ENCODE data around the gene SPTAN1.

SPTAN1 gene

DNA sequence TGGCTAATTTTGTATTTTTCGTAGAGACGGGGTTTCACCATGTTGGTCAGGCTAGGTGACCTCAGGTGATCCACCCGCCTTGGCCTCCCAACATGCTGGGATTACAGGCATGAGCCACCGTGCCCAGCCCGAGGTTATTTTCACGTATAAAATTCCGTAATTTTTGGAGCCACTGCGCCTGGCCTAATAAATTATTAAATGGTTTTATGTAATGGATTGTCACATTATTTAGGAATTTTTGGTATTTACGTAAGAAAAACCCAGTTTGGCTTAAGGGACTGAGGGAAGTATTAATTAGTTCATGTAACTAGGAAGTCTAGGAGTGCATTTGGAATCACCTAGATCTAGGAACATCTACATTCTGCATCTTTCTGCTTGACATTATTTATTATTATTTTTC is 39.6 kb upstream of the SPTAN1 start:
- Mint-ChIP-seq H3K9me3 (peaks cover under 1% of the 10 kb centered on the region), H3K36me3 (ENCODE audit: low read depth) (peaks cover 66% of the 10 kb centered on the region), H3K4me1 (no peaks in the 10 kb centered on the region), H3K4me3 (no peak overlapping the region), H3K27me3 (ENCODE audit: low read depth, poor library complexity) (no peaks in the 10 kb centered on the region), H3K27ac (no peak overlapping the region)
- no peak for DNase-seq
- TF ChIP-seq, protein P1, sequence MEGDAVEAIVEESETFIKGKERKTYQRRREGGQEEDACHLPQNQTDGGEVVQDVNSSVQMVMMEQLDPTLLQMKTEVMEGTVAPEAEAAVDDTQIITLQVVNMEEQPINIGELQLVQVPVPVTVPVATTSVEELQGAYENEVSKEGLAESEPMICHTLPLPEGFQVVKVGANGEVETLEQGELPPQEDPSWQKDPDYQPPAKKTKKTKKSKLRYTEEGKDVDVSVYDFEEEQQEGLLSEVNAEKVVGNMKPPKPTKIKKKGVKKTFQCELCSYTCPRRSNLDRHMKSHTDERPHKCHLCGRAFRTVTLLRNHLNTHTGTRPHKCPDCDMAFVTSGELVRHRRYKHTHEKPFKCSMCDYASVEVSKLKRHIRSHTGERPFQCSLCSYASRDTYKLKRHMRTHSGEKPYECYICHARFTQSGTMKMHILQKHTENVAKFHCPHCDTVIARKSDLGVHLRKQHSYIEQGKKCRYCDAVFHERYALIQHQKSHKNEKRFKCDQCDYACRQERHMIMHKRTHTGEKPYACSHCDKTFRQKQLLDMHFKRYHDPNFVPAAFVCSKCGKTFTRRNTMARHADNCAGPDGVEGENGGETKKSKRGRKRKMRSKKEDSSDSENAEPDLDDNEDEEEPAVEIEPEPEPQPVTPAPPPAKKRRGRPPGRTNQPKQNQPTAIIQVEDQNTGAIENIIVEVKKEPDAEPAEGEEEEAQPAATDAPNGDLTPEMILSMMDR (IDR thresholded peaks at IDR 0.05): no peak

DNA sequence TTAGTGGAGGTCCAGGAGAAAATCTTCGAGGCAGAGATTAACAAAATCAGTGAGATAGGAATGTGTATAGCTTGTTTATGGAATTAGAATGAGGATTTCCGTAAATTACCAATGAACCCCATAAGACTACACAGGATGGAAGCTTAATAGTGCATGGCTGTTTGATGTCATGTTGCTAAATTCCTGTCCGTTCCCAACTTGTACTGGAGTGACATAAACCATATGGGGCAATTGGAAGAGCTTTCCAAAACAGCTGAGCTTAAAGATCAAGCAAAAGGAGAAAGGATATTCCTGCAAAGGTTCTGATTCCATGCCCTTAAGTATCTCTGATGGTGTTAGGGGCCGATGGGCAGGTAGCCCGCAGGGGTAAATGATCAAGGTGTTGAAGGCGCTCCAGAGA is 30.4 kb upstream of the SPTAN1 start:
- Mint-ChIP-seq H3K4me1 (peaks cover 20% of the 10 kb centered on the region), H3K27ac (no peak overlapping the region), H3K36me3 (ENCODE audit: low read depth) (peaks cover 76% of the 10 kb centered on the region), H3K4me3 (no peak overlapping the region), H3K9me3 (peaks cover 12% of the 10 kb centered on the region), H3K27me3 (ENCODE audit: low read depth, poor library complexity) (no peaks in the 10 kb centered on the region)
- TF ChIP-seq, protein P1 (IDR thresholded peaks at IDR 0.05): no peak
- DNase-seq: no peak

DNA sequence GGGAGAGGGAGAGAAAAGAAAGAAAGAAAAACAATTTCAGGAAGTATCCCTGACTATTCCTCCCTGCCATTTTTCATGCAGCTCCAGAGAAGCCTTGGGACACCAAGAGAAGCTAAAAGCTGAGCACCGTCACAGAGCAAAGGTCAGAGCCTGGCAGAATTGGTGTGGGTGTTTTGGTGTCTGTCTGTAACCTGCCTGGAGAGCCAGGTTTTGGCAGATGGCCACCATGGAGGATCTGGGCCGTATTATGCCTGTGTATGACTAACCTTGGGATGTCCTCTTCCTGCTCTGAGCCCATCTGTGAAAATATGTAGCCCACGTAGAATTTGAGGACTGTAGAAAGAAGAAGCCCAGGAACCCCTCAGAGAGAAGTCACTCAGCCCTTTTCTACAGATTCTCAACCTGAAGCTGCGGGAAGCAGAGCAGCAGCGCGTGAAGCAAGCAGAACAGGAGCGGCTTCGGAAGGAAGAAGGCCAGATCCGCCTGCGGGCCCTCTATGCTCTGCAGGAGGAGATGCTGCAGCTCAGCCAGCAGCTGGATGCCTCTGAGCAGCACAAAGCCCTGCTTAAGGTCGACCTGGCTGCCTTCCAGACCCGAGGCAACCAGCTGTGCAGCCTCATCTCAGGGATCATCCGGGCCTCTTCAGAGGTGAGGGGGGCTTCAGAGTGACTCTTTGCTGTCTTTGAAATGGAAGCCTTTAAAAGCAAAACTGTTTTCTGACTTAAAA is 29.0 kb upstream of the SPTAN1 start:
- Mint-ChIP-seq H3K27ac (peak overlapping the region; percentile 92), H3K4me3 (no peak overlapping the region), H3K9me3 (peaks cover 9% of the 10 kb centered on the region), H3K4me1 (peaks cover 20% of the 10 kb centered on the region), H3K36me3 (ENCODE audit: low read depth) (peaks cover 72% of the 10 kb centered on the region), H3K27me3 (ENCODE audit: low read depth, poor library complexity) (no peaks in the 10 kb centered on the region)
- TF ChIP-seq, protein P1 (IDR thresholded peaks at IDR 0.05): no peak
- DNase-seq: peak; percentile 16

DNA sequence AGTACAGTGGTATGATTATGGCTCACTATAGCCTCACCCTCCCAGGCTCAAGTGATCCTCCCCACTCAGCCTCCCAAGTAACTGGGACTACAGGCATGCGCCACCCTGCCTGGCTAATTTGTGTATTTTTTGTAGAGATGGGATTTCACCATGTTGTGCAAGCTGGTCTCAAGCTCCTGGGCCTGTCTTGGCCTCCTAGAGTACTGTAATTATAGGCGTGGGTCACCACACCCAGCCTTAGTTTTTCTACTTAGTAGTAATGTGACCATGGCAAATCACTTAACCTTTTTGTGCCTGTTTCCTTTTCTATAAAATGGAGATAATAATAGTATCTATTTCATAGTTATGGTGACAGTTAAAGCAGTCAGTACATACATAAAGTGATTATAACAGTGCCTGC is 25.7 kb upstream of the SPTAN1 start:
- peaks cover 18% of the 10 kb centered on the region for H3K4me1 Mint-ChIP-seq
- H3K4me3 Mint-ChIP-seq: no peak overlapping the region
- H3K36me3 Mint-ChIP-seq (ENCODE audit: low read depth): peaks cover 65% of the 10 kb centered on the region
- TF ChIP-seq, protein P1 (IDR thresholded peaks at IDR 0.05): no peak
- no peaks in the 10 kb centered on the region for H3K27me3 Mint-ChIP-seq (ENCODE audit: low read depth, poor library complexity)
- H3K27ac Mint-ChIP-seq: no peak overlapping the region
- no peaks in the 10 kb centered on the region for H3K9me3 Mint-ChIP-seq
- DNase-seq: no peak

DNA sequence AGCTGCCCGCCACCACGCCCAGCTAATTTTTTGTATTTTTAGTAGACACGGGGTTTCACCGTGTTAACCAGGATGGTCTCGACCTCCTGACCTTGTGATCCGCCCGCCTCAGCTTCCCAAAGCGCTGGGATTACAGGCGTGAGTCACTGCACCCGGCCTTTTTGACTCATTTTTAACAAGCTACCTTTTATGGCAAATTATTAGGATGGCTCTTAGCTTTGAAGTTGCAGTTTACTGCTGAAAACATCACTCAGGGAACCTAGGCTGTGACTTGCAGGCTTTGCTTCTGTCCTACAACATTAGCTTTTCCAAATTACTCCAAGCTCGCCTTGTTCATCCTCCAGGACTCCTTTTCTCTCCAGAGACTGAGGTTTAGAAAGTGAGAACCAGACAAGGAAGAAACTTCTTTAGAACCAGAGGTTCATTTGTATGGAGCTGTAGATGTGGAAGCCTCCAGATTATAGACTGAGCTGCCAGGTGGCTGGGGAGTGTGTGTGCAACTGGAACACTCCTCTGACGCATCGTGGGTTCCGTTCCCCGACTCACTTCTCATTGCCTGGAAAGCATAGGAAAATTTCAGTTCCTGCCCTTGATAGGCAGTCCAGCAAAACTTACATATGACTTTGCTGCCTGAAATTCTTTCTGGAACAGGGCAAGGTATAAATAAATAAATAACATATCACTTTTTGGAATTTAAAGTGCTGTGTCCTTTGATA is 23.8 kb upstream of the SPTAN1 start:
- H3K4me3 Mint-ChIP-seq: no peak overlapping the region
- H3K27me3 Mint-ChIP-seq (ENCODE audit: low read depth, poor library complexity): no peaks in the 10 kb centered on the region
- H3K27ac Mint-ChIP-seq: no peak overlapping the region
- DNase-seq: no peak
- TF ChIP-seq, protein P1 (IDR thresholded peaks at IDR 0.05): no peak
- H3K4me1 Mint-ChIP-seq: no peaks in the 10 kb centered on the region
- H3K9me3 Mint-ChIP-seq: no peaks in the 10 kb centered on the region
- H3K36me3 Mint-ChIP-seq (ENCODE audit: low read depth): peaks cover 61% of the 10 kb centered on the region

Data from nephron progenitor cell (in vitro differentiated cells).